Colonic mucosa (tissue), 4 donors: ENCODE results near the gene FAIM2. TPM values are rescaled to one million over a fixed set of nuclear protein-coding genes. Genes with fewer than 3 reads are reported as not detected.

Source experiments
- DNase-seq: peaks from one replicate; pipeline ENCODE4 v3.0.0-alpha.2; 2020
- H3K27ac ChIP-seq: fragments of 200-600 bp; one replicate; pipeline ENCODE4 v1.8.0; 2021
- H3K27me3 ChIP-seq: fragments of 200-600 bp; one replicate; pipeline ENCODE4 v1.8.0; 2021
- H3K36me3 ChIP-seq: fragments of 200-600 bp; one replicate; pipeline ENCODE4 v1.8.0; 2021
- H3K4me1 ChIP-seq: fragments of 200-600 bp; one replicate; pipeline ENCODE4 v1.8.0; 2021; ENCODE audit warnings: mild to moderate bottlenecking
- H3K4me3 ChIP-seq: fragments of 200-600 bp; one replicate; pipeline ENCODE4 v1.8.0; 2021
- H3K9ac ChIP-seq, 2 donors: one replicate each; pipeline ENCODE4 v1.7.0; 2013; ENCODE audit warnings: control low read depth in 2 of 2, low read depth in 2 of 2, low read length in 2 of 2
- H3K9me3 ChIP-seq: fragments of 200-600 bp; one replicate; pipeline ENCODE4 v1.8.0; 2021
- intact Hi-C: fragments of 100-400 bp; cut with DNase I; formaldehyde crosslinking; loops from one replicate; pipeline ENCODE4 v1.14.1; 2022
- total RNA-seq, 2 donors: library from RNA; stranded (reverse); fragmentation: NEBNext Ultra II Directional in 1 of 2; extraction: Animal tissue kit (Norgen Biotek cat#: 25700) in 1 of 2; gene quantifications; one replicate each; pipeline ENCODE4 v1.2.1, GENCODE V29; 2021
- TF ChIP-seq, protein P1 (sequence below): fragments of 200-600 bp; IDR thresholded peaks from one replicate; pipeline ENCODE4 v1.8.0; 2022; ENCODE audit warnings: antibody characterized with exemption, mild to moderate bottlenecking
- donor health status: healthy.
- donor health status: DM: no; HTN: no; CAD: no.
- donor health status: DM: no; HTN: no; CAD: no.

FAIM2 gene
- 1 to 10 TPM; 2.8 to 3.6 TPM for total RNA-seq

GRCh38 chr12:49903700-49904423 is at the start of gene FAIM2:
FAIM2 (minus strand) TSS chr12:49903900; CDS start chr12:49903792, 108 bp downstream.
- Histone ChIP-seq H3K27ac (no peak within 1 kb of the TSS), H3K4me1 (no peaks in the 10 kb centered on the region), H3K9me3 (no peaks in the 10 kb centered on the region), H3K27me3 (peaks cover 6% of the 10 kb centered on the region), H3K9ac (no peak within 1 kb of the TSS), H3K36me3 (no peaks in the 10 kb centered on the region), H3K4me3 (peak within 1 kb of the TSS; percentile 11)
- intact Hi-C loops = no loop called here
- no peak for DNase-seq
- TF ChIP-seq, protein P1, sequence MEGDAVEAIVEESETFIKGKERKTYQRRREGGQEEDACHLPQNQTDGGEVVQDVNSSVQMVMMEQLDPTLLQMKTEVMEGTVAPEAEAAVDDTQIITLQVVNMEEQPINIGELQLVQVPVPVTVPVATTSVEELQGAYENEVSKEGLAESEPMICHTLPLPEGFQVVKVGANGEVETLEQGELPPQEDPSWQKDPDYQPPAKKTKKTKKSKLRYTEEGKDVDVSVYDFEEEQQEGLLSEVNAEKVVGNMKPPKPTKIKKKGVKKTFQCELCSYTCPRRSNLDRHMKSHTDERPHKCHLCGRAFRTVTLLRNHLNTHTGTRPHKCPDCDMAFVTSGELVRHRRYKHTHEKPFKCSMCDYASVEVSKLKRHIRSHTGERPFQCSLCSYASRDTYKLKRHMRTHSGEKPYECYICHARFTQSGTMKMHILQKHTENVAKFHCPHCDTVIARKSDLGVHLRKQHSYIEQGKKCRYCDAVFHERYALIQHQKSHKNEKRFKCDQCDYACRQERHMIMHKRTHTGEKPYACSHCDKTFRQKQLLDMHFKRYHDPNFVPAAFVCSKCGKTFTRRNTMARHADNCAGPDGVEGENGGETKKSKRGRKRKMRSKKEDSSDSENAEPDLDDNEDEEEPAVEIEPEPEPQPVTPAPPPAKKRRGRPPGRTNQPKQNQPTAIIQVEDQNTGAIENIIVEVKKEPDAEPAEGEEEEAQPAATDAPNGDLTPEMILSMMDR = no peak

- no peak for DNase-seq
- TF ChIP-seq, protein P1 = no peak
- H3K27me3 ChIP-seq = peaks cover 13% of the 10 kb centered on the region
Observed at GRCh38 chr12:49953151-49953550, 49.5 kb upstream of the FAIM2 start.

DNA sequence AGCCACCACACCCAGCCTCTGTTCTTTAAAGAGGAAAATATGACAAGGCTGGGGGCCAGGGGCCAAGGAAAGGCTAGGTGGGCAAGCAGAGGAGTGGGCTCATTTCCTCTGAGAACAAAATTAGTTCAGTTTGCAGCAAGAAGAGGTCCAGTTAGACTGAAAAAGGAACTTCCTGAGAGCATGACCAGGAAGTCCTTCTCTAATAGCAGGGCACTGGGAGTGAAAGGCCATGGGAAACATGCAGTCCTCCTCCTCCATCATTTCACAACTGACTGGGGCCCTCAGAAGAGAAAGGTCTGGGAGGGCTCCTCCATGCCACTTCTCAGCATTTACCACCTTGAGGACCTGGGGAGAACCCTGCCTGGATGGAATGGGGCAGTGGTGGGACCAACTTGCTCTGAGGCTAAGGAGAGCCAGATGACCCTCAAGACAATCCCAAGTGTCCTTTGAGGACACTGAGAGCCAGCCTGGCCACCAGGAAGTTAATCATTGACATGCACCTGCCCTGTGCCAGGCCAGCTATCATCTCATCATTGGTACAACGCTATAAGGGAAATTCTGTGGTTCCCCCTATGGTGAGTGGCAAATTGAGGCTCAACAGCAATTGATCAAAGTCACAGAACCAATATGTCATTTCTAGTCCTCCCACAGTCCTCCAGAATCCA is 48.8 kb upstream of the FAIM2 start:
- H3K9me3 ChIP-seq = no peaks in the 10 kb centered on the region

More at GRCh38 chr12:49953151-49953550, 49.5 kb upstream of the FAIM2 start:
- Histone ChIP-seq H3K9me3 (no peaks in the 10 kb centered on the region), H3K36me3 (no peaks in the 10 kb centered on the region), H3K27ac (no peak overlapping the region), H3K4me3 (no peak overlapping the region), H3K9ac (no peak overlapping the region), H3K4me1 (no peaks in the 10 kb centered on the region)
- intact Hi-C loops = no loop called here

DNA sequence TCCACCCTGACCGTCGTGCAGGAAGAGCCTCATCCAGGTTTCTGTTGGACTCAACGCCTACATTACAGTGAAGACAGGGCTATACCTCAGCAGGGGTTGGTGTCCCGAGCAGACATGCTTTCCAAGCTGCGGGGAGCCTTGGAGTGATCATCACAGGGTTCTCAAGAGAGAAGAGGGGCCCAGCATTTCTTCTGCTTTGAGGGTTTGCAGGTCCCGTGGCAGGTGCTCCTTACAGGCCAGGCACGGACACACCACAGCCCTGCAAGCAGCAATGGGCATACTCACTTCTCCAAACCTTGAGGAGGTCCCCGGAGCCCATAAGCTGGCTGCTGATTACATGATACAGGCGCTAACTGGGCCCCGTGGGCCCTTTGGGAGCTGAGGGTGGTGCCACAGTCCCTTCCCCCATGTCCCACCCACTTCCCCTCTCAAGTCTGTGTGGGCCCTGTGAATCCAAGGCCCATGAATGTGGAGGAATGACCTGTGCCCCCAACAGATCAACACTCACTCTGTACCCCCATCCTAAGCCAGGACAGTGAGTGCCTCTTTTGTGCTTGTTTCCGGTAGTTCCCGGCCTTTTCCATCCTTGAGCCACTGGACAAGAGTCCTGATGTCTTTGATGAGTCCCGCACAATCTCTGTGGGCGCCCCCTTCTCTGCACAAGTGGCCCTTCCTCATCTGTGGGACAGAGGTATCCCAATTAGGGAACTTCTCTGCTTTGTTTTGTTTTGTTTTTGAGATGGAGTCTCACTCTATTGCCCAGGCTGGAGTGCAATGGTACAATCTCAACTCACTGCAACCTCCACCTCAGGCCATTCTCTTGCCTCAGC is 47.9 kb upstream of the FAIM2 start:
- no peak overlapping the region for H3K9ac ChIP-seq
- H3K36me3 ChIP-seq = no peaks in the 10 kb centered on the region
- no peak for DNase-seq
- peaks cover 13% of the 10 kb centered on the region for H3K27me3 ChIP-seq
- H3K4me1 ChIP-seq = no peaks in the 10 kb centered on the region
- intact Hi-C loops = no loop called here
- TF ChIP-seq, protein P1 = no peak
- H3K9me3 ChIP-seq = no peaks in the 10 kb centered on the region
- no peak overlapping the region for H3K27ac ChIP-seq
- no peak overlapping the region for H3K4me3 ChIP-seq

More for the DNA sequence above, 48.8 kb upstream of the FAIM2 start:
- Histone ChIP-seq H3K27me3 (peaks cover 13% of the 10 kb centered on the region), H3K4me1 (no peaks in the 10 kb centered on the region), H3K4me3 (no peak overlapping the region), H3K27ac (no peak overlapping the region), H3K36me3 (no peaks in the 10 kb centered on the region), H3K9ac (no peak overlapping the region)
- no peak for DNase-seq
- TF ChIP-seq, protein P1 = no peak
- intact Hi-C loops = no loop called here
